Activated naive CD4-positive, alpha-beta T cell treated with anti-CD3 and anti-CD28 coated beads, Interleukin-2, amount 50 U/mL, for 16 hours (primary cell): ENCODE results near the gene LRP1B.
"Not testable (repeated sequence)": the region's sequence is repeated elsewhere in the genome, so short reads cannot be mapped to it uniquely, and the experiment has no call there.

Experiments
- DNase-seq: peaks from one replicate; pipeline ENCODE4 v3.0.0-alpha.2; 2020

The LRP1B gene

GRCh38 chr2:142100139-142100873 is 30.5 kb downstream of the LRP1B start:
- DNase-seq, result no peak

GRCh38 chr2:142097711-142098110 is 33.1 kb downstream of the LRP1B start:
- no peak for DNase-seq

GRCh38 chr2:142095647-142096046 is 35.2 kb downstream of the LRP1B start:
- DNase-seq, result no peak

GRCh38 chr2:142094233-142094632 is 36.6 kb downstream of the LRP1B start:
- DNase-seq, result no peak

GRCh38 chr2:142088058-142088568 is 42.7 kb downstream of the LRP1B start:
- no peak for DNase-seq

- DNase-seq, result not testable (repeated sequence)
Measured at GRCh38 chr2:142087585-142087984, 43.2 kb downstream of the LRP1B start.

GRCh38 chr2:142082368-142082767 is 48.4 kb downstream of the LRP1B start:
- no peak for DNase-seq

GRCh38 chr2:142076317-142076716 is 54.5 kb downstream of the LRP1B start:
- DNase-seq, result no peak

- DNase-seq, result no peak
Measured at GRCh38 chr2:142075826-142076225, 55.0 kb downstream of the LRP1B start.

DNA sequence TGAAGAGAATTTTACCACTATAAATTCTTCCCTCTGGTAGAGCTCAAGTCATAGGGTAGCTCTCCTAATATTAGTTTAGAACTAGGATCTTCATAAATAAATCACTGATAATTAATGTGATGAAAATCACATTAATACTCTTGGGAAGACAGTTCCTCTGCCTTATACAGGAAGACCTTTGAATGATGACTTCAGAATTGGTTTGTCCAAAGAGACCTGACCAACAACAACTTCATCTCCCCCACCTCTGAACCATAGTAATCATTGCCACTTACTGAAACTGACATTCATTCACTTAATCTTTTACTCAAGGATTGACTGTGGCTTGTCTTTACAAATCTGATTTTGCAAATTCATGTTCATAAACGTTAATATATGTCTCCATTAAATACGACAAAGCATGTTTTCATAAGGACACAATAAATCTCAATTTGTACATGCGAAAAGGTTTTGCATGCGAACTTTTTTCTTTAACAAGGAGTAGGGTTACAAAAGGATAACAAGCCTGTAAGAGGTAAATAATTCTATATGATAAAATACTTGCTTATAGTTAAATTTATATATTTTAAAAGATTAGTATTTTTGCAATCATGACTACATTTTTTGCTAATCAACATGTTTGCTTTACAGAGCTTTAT is 61.4 kb downstream of the LRP1B start:
- no peak for DNase-seq

DNA sequence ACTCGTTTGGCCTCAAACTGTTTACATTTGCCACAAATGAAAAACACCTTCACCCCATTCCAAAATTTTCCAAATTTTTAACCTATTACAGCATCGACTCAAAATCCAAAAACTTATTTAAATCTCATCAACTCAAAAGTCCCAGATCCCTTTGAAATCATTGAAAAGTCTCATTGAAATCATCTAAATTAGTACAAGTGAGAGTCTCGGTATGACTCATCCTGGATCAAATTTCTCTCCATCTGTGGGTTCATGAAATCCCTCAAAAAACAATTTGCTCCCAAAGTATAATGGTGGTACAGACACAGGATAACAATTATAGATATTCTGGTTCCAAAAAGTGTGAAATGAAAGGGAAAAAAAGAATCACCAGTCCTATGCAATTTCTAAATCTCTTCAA is 65.1 kb downstream of the LRP1B start:
- DNase-seq, result no peak

DNA sequence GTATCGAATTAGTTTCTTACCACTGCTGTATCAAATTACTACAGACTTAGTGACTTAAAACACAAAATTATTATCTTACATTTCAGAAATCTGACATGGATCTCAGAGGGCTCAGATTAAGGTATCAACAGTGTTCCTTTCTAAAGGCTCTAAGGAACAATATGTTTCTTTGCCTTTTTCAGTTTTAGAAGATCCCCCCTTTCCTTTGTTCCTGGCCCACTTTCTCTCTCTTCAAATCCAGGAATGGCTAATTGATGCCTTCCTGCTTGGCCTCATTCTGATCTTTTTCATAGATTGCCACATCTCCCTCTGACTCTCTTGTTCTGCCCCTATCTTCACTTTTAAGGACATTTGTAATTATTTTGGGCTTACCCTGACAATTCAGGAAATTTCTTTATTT is 65.7 kb downstream of the LRP1B start:
- DNase-seq, result no peak

DNA sequence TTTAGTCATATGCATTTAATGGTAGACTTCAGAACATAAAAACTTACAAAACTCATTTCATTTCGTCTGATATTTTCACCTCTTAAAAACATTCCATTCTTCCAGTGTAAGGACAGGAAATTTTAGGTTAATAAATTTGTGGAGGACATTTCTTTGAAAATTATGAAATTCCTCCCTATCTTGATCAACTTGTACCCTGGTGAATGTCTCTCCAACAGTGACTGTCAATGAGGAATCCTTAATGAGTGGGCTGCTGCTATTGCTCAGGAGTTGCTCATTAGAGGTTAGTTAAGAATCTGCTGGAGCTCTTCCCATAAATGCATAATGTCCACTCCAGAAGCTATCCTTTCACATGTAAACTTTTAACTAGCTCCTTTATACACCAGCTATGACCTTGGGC is 69.1 kb downstream of the LRP1B start:
- no peak for DNase-seq

GRCh38 chr2:142058149-142058548 is 72.7 kb downstream of the LRP1B start:
- DNase-seq, result no peak

DNA sequence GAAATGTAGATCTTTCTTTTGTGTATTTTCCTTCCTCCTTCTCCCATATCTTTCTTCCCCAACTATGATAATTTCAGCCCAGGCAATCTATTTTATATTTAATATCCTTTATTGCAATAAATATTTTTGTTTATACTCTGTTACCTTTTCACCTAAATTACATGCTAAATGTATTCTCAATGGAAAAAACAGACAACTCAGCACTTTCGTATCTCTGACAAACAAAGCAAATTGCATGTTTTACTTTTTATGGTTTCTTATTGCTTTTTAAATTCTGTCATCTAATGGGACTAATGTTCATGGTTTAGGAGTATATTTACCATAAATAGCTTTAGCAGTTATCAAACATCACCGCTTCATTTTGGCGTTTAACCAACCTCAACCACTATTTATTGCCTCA is 74.0 kb downstream of the LRP1B start:
- DNase-seq, result no peak

DNA sequence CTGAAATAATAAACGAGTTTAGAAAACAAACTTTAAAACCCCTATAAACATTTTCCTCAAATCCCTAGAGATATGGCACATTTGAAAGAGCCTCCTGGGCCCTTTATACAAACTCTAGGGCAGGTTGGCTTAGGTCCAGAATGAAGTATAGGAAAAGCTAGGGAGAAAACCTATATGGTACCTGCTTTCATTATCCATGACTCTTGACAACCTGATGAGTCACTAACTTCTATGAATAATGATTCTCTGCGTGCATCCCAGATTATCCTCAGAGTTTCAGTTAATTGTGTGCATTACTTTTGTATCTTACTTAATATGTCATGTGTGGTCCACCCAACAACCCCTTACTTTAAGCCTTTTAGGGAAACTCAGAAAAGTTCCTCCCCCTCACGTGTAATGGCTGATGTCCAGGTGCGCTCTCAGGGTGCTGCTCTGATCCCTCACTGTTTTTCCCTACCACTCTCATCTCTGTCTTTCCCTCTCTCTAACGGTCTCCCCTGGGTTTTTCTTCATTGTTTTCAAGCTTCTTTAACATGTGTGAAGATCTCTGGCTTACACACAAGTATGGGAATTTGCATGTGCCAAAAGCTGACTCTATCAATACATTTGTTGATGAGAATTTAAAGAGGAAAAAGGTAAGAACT is 78.5 kb downstream of the LRP1B start:
- DNase-seq, result no peak

GRCh38 chr2:142048581-142048980 is 82.2 kb downstream of the LRP1B start:
- no peak for DNase-seq

DNA sequence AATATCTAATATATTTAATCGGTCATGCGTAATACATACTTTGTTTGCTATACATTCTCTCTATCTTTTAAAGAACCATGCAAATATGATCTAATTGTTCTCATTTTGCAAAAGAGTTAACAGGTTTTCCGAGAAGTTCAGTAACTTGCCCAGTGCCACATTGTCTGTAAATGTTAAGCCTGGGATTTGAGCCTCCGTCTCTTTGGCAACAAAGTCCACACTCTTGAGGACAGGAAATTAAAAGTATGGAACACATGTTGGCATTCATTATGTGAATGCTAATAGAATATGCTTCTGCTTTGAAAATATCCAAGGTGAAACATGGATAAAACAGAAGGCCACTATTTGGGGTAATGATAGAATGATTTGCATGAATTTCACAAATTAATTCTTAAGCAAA is 85.2 kb downstream of the LRP1B start:
- no peak for DNase-seq

DNA sequence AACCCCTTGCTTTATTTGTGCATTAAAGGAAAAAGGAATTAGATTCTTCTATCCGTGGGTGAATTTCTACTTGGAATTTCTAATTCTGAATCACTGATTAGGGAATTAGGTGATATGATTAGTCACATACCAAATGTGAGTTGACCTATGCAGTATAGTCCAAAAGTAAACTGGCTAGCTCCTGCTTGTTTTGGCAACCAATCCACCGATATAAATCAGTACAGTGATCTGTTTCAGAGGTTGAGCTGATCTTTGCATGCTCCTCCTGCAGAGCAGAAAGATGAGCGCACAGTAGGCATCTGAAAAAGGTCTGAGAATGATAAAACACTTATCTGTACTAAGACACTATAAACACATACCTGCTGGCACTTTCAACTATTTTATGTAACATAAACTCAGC is 86.6 kb downstream of the LRP1B start:
- no peak for DNase-seq

- DNase-seq, result no peak
Measured at GRCh38 chr2:142042536-142043199, 88.1 kb downstream of the LRP1B start.

DNA sequence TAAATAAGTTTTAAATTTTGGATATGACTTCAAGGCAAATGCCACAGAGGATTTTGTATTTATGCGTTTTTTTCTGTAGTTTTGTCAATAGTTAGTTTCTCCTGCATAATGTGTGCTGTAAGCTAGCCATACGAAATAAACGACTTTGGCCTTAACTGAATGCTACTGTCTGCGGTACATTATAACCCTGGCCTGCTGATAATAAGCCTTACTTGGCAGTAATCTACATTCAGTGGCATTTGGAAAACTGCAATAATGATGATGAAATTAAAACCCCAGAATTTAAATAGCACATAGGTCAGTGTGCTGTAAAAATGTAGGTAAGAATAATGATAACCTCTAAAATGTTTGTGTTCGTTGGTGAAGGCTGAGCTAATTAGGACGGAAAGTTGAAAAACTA is 88.8 kb downstream of the LRP1B start:
- DNase-seq, result no peak

DNA sequence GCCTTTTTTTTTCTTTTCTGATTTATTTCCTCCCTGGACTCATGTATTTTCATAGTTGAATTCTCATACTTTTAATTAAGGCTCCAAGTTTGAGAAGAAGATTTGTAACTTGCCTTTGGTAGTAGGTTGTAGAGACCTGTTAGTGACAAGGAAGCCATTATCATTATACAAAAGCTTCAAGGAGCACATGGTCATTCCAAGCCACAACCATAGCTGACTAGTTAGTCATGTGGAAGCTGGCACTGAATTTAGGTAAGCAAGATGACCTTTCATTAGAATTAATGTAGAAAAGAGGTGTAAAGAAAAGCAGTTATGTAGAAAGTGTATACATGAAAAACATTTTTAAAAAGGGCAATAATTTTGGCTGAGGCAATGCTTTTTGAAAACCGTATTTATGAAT is 89.7 kb downstream of the LRP1B start:
- DNase-seq, result no peak

- no peak for DNase-seq
Measured at GRCh38 chr2:142040556-142040955, 90.3 kb downstream of the LRP1B start.

DNA sequence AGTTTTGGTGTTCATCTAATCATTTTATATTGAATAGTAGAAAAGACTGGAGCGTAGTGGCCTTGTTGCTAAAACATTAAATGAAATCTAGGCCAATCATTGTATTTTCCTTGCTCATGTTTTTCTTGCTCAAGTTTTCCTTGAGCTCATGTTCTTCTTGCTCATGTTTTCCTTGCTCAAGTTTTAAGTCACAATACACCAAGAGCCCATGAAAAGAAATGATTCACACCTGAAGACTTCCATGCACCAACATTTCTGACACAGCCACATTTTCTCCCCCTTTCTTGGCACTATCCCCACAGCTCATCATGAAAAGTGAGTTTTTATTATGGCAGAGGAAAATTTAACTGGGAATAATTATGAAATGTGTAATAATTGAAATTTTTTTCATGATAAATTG is 92.0 kb downstream of the LRP1B start:
- DNase-seq, result no peak
